Glomerular endothelial cell (primary cell): ENCODE data around the gene FAM53A. TPM values are rescaled to one million over a fixed set of nuclear protein-coding genes. Genes with fewer than 3 reads are reported as not detected.

ENCODE experiments used
- DNase-seq: peaks from one replicate; pipeline ENCODE4 v3.0.0-alpha.2; 2011; ENCODE audit warnings: low read depth, low spot score; ENCODE audit errors: extremely low read depth
- total RNA-seq: library from RNA; depleted of rRNA; stranded (reverse); fragments of >200 nt; gene quantifications from 2 replicates; pipeline ENCODE4 v1.2.3, GENCODE V29; 2015

Gene FAM53A
- total RNA-seq, 1 donor from 2014 or later = 7.8 TPM

DNA sequence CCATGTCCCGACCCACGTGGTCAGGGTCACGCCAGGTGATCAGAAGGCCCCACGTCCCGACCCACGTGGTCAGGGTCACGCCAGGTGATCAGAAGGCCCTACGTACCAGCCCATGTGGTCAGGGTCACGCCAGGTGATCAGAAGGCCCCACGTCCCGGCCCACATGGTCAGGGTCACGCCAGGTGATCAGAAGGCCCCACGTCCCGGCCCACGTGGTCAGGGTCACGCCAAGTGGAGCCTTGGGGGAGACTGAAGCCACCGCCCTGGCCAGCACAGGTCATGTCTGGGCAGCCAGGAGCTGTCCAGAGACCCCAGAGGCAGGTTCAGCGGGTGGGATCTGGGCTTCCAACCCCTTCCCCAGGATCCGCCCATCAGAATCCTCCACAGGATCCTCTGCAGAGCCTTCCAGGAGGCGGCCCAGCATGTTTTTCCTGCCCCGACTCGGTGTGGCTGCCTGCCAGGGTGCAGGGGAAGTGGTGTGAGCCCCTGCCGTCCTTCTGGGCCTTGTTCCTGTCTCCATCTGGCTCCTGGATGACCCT is 58.4 kb downstream of the FAM53A start:
- DNase-seq = no peak

DNA sequence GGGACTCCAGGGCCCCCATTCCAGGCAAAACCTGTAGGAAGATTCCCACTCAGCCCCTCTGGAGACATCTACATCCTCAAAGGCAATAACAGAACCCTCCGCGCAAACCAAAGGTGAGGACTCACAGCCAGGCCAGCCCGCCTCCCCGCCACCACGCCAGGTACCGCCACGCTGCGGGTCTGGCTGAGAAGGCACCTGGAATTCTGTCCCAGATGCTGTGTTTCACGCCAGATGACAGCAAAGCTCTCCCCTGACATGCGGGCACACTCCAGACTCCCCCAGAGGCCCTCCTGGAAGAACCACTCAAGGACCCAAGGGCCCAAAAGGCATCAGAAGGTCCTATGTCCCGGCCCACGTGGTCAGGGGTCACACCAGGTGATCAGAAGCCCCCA is 59.6 kb downstream of the FAM53A start:
- DNase-seq = no peak

DNA sequence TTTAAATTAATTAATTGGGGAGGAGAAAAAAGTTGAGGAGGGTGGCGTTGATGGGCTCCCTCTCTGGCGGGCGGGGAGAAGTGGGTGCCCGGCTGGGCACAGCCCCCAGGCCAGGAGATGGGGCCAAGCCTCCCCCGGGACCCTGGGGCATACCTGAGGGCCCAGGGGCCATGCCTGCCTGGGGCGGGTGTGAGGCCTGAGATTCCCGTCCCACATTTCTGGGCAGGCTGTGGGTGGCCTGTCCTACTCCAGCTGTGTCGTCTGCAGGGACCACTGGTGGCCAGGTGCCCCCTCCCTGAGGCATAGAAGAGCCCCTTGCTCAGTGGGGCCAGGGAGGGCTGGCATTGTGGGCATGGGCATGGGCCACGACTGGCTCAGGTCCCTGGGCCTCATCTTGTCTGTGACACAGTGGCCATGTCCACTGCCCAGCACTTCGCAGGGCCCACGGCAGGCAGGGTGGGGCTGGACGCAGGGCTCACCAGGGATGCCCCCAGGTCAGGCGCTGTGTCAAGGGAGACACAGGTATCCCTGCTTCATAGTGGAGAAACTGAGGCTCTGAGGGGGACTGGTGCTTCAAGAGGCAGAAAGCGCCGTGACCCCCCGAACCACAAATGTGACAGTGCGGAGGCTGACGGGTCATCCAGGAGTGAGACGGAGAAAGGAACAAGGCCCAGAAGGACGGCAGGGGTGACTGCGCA is 60.1 kb downstream of the FAM53A start:
- DNase-seq = no peak

DNA sequence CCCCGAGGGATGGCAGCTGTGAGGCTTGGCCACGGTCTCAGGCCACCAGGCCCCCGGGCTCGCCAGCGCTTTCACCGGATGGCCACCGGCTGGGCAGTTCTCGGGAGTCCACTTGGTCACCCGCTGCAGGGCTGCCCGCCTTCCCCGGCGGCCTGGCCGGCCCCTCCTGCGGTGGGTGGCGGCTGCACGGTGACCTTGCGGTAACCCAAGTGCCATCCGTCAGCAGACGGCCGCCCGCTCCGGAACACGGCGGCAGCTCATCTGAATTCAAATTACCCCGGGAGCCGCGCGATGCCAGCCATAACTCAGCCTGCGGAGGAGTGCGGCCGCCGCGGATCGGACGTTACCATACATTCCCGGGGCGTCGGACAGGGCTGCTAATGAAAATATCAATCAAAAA is 60.7 kb downstream of the FAM53A start:
- DNase-seq = no peak

DNA sequence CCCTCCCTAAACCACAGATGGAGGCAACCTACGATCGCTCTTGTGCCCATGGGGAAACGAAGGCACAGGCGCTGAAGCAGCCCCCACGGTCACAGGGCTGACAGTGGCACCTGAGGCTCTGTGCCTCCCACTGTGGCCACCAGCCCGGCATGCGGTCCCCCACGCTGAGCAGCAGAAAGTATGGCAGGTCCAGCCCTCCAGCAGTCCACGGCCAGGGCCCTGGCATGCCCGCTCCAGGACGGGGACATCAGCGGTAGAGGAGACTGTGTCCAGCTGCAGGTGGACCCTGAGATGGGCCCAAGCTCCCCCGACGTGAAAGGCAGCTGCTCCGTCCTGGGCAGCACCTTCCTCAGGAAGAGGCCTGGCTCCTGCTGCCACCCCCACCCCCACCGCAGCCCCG is 61.2 kb downstream of the FAM53A start:
- DNase-seq = no peak

DNA sequence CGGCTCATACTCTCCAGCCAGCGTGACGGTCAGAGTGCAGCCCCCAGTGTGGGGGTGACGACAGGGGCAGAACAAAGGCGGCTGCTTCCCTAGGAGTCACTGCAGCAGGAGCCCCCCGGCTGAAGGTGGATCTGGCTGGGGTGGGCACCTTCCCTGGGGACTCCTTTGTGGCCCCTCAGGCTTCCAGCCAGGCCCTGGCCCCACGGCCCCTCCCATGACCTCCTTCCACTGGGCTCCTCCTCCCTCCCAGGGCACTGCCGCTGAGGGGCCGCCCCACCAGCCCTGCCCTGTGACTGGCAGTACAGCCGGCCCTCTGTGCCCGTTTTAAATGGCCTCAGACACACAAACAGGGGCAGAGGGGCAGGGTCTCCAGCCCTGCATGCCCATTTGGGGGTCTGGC is 61.9 kb downstream of the FAM53A start:
- no peak for DNase-seq

DNA sequence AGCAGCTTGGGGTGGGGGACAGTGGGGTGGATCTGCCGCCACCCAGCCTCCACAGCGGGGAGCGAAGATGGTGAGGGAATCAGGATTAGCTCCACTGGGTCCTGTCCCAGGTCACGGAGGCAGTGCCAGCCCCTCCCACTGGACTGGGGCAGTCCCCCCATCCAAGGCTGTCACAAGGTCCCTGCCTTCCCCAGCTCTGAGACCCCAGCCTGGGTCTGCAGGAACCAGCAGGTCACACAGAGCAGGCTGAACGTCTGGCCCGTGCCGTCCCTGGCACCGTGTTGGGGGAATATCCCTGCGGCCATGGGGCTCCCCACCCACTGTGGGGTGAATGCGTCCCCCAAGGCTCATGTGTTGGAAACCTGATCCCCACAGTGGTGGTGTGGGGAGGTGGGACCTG is 62.6 kb downstream of the FAM53A start:
- DNase-seq = no peak

DNA sequence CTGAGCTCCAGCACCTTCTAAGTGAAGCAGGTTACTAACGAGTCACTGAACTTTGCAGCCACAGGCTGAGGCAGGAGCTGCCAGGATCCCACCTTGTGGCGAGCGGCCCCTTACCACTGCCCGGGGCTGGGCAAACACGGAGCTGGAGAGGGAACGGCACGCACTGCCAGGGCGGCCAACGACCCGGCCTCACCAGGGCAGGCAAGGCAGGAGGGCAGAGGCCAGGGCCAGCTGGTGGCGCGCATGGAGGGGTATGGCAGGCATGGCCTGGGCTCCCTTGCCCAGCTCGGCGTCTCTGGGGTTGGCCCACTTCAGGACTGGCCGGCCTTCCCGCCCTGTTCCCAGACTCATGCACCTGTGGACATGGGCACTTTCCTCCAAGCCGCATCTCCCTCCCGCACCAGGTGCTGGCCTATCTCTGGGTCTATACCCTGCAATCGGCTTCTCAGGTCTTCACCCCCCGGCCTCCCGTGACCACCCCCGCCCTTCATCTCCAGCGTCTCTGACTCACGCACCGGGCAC is 64.9 kb downstream of the FAM53A start:
- DNase-seq = no peak

DNA sequence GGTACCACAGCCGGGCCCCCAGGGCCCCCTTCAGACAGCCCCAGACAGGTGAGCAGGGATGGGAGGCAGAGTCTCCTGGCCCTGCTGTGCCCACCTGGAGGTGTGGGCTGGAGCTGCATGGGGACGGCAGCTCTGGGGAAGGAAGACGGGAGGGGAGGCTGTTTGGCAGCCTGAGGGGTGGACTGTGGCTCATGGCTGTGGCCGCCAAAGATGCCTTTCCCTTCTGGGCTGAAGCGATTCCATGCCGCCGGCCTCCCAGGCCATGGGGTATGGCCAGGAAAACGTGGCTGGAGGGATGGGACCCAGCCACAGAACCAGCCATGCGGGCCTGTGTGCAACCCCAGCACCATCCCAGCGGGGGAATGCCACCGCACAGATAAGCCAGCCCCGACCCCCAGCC is 65.7 kb downstream of the FAM53A start:
- DNase-seq = no peak

DNA sequence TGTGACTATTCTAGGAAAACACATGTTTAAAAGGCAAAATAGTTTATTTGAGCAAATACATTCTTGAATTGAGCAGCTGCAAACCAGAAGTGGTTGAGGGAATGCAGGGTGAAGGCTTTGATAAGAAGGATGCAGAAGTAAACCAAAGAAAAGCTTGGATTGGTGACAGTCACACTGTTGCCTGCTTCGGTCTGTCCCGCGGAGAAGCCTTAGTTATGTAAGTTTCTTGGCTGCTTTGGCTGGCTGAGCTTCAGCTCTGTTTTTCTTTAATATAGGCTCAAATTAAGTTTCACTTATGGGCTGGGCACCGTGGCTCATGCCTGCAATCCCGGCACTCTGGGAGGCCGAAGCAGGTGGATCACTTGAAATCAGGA is 67.6 kb downstream of the FAM53A start:
- DNase-seq = no peak

DNA sequence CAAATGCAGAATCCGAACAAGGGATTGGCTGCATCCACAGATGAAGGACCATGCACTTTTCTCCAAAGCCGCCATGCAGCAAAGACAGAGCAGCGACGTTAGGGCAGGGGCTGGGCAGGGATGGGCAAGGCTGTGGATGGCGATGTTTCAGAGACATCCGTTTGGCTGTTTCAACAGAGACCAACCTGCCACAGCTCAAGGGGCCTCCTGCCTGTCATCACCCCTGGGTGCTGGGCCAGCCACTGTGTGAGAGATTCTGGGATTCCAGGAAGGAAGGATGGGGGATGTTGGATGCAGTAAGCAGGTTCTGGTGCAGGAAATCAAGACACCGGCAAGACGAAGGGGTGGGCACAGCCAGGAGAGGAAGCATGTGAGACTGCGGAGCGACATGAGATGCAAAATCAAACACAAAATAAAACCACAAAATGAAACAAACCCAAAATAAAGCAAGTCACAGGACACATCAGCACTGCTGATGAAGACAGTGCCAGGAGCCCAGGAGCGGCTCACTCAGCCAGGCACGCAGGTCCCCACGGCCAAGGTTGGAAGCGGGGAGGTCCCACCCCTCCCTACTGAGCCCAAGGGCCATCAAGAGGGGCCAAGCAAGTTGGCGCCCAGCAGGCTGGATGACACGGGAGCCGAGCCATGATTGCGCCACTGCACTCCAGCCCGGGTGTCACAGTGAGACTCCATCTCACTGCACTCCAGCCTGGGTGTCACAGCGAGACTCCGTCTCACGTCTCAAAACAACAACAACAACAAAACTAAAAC is 68.1 kb downstream of the FAM53A start:
- DNase-seq = no peak

DNA sequence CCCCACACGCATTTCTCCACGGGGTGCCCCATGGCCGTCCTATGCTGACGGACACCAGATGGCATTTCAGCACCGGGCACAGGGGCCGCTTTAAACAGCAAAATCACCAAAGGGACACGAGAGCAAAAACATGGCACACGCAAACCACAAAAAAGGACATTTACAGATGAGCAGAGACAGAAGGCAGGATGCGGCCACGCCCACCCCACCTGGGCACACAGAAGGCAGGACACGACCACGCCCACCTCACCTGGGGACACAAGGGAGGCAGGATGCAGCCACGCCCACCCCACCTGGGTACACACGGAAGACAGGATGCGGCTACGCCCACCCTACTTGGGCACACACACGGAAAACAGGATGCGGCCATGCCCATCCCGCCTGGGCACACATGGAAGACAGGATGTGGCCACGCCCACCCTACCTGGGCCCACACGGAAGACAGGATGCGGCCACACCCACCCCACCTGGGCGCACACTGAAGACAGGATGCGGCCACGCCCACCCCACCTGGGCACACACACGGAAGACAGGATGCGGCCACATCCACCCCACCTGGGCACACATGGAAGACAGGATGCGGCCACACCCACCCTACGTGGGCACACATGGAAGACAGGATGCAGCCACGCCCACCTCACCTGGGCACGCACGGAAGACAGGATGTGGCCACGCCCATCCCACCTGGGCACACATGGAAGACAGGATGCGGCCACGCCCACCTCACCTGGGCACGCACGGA is 69.1 kb downstream of the FAM53A start:
- DNase-seq = no peak

DNA sequence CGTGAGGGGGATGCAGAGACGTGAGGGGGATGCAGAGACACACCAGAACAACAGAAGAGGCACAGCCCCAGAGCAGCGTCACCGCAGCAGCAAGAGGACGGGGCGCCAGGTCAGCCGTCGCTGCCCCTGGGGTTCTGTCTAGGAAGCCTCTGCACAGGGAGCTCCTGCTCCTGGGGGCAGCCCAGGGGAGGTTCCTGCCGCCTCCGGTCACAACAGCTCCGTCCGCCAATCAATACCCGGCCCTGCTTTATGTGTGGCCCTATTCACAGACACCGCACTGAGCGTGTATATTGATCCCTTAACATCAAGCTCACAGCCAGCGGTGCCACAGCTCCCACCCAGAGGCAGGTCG is 69.6 kb downstream of the FAM53A start:
- no peak for DNase-seq

DNA sequence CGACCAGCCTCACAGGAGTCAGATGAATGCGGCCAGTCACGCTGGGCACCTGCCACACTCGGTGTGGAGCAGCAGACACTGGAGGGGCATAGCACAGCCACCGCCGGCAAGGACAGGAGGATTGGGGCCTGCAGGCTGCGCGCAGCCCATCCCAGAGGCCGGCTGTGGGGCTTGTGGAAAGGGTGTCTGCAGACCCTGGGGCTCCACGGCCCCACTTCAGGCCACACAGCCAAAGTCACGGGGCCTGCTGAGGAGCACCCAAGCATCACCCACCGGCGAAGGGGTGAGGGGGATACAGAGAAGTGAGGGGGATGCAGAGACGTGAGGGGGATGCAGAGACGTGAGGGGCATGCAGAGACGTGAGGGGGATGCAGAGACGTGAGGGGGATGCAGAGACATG is 70.1 kb downstream of the FAM53A start:
- DNase-seq = no peak

DNA sequence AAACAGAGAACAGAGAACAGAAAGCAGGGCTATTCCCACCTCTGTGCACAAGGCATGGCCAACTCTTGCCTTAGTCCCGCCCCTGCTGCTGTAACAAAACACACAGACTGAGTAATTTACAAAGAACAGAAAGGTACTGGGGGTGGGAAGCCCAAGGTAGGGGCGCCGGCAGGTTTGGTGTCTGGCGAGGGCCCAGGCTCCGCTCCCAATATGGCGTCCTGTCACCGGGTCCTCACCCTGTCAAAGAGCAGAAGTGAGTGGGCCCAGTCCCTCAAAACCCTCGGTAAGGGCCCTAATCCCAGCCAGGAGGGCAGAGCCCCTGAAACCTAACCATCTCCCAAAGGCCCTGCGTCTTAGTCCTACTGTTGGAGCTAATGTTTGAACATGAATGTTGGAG is 71.0 kb downstream of the FAM53A start:
- no peak for DNase-seq

DNA sequence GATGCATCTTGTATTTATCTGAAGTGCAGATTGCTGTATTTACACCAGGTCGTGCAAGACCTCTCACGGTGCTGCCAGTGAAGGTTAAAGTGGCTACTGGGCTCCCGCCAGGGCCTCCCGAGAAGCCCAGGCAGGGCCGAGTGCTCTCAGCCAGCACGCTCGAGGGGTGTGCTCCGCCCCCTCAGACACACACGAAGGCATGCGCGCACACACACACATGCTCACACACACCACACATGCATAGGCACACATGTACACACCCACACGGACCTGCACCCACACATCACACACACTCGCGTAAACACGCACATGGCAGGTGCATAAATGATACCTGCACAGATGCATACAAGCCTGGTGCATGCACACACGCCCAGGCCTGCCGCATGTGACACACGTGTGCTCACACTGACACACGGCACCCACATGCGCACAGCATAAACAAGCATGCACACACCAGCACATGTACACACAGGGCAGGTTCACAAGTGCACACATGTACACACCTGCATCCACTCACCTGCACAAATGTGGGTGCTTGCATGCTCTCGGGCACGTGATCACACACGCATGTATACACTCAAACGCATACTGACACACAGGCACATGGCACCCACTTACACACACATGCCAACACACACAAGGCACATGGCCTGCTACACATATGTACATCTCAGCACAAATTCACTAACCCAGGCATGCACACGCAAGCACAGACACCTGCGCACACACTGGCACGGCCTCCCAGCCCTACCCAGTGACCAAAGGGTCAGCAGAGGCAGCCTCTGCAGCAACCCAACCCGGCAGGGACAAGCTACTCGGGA is 71.6 kb downstream of the FAM53A start:
- DNase-seq = no peak

DNA sequence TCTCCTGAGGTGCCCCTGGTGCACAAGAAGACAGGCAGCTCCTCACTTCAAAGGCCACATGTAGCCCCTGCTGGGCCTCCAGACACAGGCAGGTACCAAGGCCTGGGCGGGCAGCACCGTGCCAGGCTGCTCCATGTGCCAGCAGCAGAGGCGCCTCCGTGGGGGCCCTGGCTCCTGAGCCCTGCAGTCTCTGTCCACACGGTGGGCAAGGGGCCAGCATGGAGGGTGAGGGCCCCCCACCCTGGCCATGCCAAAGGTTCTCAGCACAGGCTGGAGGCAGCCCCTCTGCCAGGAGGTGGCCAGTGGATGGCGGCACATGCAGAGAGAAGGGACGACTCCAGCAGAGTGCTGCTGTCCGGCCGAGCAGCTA is 72.6 kb downstream of the FAM53A start:
- no peak for DNase-seq

DNA sequence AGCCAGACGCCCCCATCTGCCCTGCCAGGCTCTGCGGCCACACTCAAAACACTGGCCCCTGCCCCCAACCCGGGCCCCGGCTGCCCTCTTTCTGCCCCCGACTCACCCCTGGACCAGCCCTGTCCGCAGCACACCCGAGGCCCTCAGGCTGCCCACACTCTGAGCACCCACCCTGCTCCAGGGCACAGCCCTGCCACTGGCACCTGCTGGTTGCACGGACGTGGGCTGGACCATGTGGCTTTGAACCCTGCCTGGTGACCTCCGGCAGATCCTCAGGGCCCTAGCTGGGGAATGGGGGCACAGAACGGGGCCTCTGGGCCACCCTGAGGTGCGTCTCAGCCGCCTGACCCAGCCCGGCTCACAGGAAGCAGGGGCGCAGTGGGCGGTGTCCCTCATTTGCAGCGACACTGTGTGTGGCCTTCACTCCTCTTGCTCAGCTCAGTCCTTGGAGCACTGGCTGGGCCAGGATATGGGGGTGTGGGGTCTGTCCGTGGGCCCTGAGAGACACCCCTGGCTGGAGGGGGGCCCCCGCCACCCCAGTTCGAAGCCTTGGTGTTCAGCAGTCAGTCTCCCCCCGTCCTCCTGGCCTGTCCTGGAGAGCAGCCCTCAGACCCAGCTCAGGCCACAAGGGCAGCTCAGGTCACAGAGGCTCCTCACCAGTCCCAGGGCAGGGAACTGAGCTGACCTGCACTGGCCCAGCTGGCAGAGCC is 73.2 kb downstream of the FAM53A start:
- DNase-seq = no peak

DNA sequence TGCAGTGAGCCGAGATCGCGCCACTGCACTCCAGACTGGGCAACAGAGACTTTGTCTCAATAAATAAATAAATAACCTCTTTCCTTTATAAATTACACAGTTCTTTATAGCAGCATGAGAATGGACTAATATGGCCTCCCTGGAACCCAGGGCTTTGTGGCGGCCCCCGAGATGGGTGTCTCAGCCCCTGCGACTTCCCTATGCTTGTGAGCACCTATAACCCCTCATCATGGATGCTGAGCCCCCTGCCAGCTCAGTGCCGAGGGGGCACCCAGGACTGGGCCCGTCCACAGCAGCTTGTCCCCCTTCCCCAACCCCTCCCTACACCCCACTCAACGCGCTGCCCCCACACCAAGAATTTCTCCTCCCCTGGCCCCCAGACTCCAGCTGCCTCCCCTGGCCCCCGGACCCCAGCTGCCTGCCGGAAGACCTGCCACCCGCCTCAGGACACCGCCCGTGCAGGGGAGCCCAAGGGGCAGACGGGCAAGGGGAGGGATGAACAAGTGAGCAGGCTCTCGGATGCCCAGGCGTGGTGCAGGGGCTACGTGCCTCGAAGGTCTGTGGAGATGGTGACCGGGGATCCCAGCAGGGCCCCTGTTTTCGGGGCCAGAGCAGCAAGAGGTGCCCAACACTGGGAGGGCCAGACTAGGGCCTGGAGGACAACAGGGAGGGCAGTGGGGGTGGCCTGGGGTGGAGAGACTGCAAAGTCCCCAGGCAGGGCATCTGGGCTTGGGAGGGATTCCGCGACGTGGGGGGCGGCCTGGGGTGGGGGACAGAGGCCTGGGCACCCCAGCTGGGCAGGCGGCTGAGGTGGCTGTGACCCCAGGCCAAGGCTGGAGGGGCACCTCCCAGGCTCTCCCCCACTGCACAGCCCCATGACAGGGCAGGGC is 74.0 kb downstream of the FAM53A start:
- no peak for DNase-seq
